ENCODE results near the gene ZNF784.

Gene ZNF784

GRCh38 chr19:55603581-55604292 is 20.6 kb downstream of the ZNF784 start:
- DNase-seq (ENCODE audit: low read depth in 1 of 2, low spot score in 1 of 2) = no peak

- no peak for DNase-seq (ENCODE audit: low read depth in 1 of 2, low spot score in 1 of 2)
These were observed 21.3 kb downstream of the ZNF784 start for GRCh38 chr19:55603115-55603514.

- no peak for DNase-seq (ENCODE audit: low read depth in 1 of 2, low spot score in 1 of 2)
These were observed 22.0 kb downstream of the ZNF784 start for GRCh38 chr19:55602104-55603001.

- no peak for DNase-seq (ENCODE audit: low read depth in 1 of 2, low spot score in 1 of 2)
These were observed 23.3 kb downstream of the ZNF784 start for GRCh38 chr19:55601084-55601483.

GRCh38 chr19:55600662-55601028 is 23.7 kb downstream of the ZNF784 start:
- no peak for DNase-seq (ENCODE audit: low read depth in 1 of 2, low spot score in 1 of 2)

GRCh38 chr19:55599842-55600661 is 24.3 kb downstream of the ZNF784 start, which contains the start of gene ZNF524:
TSS of gene ZNF524 (plus strand) at chr19:55600288. CDS start at chr19:55602113, 1,825 bp downstream.
- DNase-seq (ENCODE audit: low read depth in 1 of 2, low spot score in 1 of 2) = peak; percentile 76 to 77

GRCh38 chr19:55599468-55599841 is 24.9 kb downstream of the ZNF784 start, which contains the start of gene FIZ1:
TSS of gene FIZ1 (minus strand) at chr19:55599517. CDS start at chr19:55597865, 1,652 bp downstream.
- peak; percentile 88 to 92 for DNase-seq (ENCODE audit: low read depth in 1 of 2, low spot score in 1 of 2)

GRCh38 chr19:55598719-55599467 is 25.5 kb downstream of the ZNF784 start:
- peak; percentile 83 to 86 for DNase-seq (ENCODE audit: low read depth in 1 of 2, low spot score in 1 of 2)

- no peak for DNase-seq (ENCODE audit: low read depth in 1 of 2, low spot score in 1 of 2)
These were observed 26.3 kb downstream of the ZNF784 start for GRCh38 chr19:55598034-55598433.

- DNase-seq (ENCODE audit: low read depth in 1 of 2, low spot score in 1 of 2) = no peak
These were observed 26.9 kb downstream of the ZNF784 start for GRCh38 chr19:55597501-55597921.

- no peak for DNase-seq (ENCODE audit: low read depth in 1 of 2, low spot score in 1 of 2)
These were observed 28.1 kb downstream of the ZNF784 start for GRCh38 chr19:55596304-55596703.

- no peak for DNase-seq (ENCODE audit: low read depth in 1 of 2, low spot score in 1 of 2)
These were observed 29.3 kb downstream of the ZNF784 start for GRCh38 chr19:55594996-55595545.

- DNase-seq (ENCODE audit: low read depth in 1 of 2, low spot score in 1 of 2) = no peak
These were observed 31.1 kb downstream of the ZNF784 start for GRCh38 chr19:55593096-55593772.

GRCh38 chr19:55592391-55593090 is 31.8 kb downstream of the ZNF784 start:
- DNase-seq (ENCODE audit: low read depth in 1 of 2, low spot score in 1 of 2) = no peak

- no peak for DNase-seq (ENCODE audit: low read depth in 1 of 2, low spot score in 1 of 2)
These were observed 32.8 kb downstream of the ZNF784 start for GRCh38 chr19:55591555-55591954.

GRCh38 chr19:55590617-55591016 is 33.7 kb downstream of the ZNF784 start:
- DNase-seq (ENCODE audit: low read depth in 1 of 2, low spot score in 1 of 2) = no peak

GRCh38 chr19:55590109-55590508 is 34.3 kb downstream of the ZNF784 start:
- no peak for DNase-seq (ENCODE audit: low read depth in 1 of 2, low spot score in 1 of 2)

GRCh38 chr19:55588738-55589137 is 35.6 kb downstream of the ZNF784 start:
- no peak for DNase-seq (ENCODE audit: low read depth in 1 of 2, low spot score in 1 of 2)

All from stimulated activated CD4-positive, alpha-beta T cell treated with anti-CD3 and anti-CD28 coated beads, Interleukin-15, amount 100 ng/mL, for 1 hour (primary cell).